Endometrium (tissue), 2 donors: ENCODE data around the gene GJD3.

Source experiments
- FAIRE-seq: peaks from 2 replicates; lab custom pipeline; 2012; peaks lifted over from hg19 to GRCh38; lab: Jason Lieb, UNC
- donor health status: control.
- donor health status: control.

GJD3 gene

DNA sequence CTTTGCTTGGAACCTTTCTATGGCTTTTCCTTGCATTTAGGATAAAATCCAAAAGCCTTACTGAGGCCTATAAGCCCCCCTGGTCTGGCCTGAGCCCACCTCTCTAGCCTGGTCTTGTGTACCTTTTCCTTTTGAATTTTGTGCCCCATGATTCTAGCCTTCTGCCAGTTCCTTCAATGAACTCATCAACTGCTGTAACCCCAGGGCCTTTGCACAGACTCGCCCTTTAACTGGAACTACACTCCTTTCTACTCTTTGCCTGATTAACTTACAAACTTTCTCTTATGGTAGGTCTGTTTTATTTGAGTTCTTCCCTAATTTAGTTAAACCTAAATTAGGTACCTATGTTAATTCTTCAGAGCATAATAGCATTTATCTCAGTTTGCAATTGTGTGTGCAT lies 24.2 kb downstream of the GJD3 start:
- no peak for FAIRE-seq

- FAIRE-seq, result no peak
These were observed 25.4 kb downstream of the GJD3 start for GRCh38 chr17:40338941-40339649.

GRCh38 chr17:40338058-40338457 lies 26.5 kb downstream of the GJD3 start:
- no peak for FAIRE-seq

- no peak for FAIRE-seq
These were observed 27.2 kb downstream of the GJD3 start for GRCh38 chr17:40337351-40337750.

GRCh38 chr17:40335620-40336019 lies 28.9 kb downstream of the GJD3 start:
- no peak for FAIRE-seq

DNA sequence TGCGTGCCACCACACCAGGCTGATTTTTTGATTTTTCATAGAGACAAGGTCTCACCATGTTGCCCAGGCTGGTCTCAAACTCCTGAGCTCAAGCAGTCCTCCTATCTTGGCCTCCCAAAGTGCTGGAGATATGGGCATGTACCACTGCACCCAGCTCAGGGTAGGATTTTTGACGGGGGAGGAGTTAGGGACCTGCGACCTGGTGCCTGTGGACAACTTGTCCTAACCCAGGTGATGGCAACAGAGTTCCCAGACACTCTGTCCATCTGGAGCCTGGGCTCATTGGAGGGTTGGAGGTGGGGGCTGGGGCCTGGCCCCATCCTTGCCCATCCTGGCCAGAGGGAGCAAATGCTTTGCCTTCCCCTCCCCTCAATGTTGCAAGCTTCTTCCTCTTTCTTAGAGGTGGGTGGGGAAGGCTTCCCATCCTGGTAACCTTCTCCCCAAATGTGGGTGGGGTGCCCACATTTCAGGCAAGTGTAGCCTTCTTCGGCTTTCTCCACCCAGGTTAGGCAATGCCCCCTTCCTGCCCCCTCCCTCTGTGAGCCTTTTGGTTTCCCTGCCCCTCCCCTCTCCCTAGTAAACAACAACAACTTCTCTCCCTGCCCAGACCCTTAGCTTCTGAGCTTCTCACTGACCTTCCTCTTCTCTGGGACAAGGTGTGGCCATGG lies 30.6 kb downstream of the GJD3 start:
- no peak for FAIRE-seq

DNA sequence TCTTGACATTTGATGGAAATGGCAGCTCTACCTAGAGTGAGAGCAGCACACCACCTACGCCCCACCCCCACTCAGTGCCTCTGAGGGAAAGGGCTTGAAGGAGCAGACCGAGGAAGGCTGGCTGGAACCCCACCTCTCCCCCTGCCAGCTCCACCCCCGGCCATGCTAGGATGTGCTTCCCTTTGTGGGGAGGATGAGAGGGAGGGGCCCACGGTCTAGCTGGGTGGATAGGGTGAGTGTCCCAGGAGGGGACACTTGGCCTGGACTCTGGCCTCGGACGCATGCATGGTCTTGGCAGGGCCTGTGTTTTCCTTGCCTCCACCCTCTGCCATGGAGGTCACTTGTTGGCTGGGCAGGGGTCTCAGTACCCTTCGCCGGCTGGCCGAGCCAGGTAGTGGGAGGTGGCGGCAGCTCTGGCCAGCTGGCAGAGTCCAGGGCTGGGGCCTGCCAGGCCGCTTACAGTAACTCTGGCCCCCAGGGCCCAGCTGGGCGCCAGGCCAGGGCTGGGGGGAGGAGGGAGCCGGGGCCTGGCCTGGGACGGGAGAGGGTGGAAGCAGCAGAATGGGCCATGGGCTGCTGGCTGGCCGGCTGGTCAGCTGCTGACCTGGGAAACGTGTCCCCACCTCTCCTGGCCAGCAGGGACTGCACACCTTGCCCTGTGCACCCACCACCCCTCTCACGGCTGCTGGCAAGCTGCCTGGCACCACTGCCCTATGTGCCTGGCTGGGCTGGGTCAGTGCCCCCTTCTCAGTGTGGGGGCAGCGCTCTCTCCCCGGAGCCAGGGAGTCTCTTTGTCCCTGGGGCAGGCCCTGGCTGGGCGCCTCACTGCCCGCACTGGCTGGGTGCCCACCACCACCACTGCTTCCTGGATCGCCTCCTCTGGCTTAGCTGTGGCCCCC lies 32.5 kb downstream of the GJD3 start:
- FAIRE-seq, result no peak

GRCh38 chr17:40330850-40331470 lies 33.6 kb downstream of the GJD3 start:
- FAIRE-seq, result no peak

DNA sequence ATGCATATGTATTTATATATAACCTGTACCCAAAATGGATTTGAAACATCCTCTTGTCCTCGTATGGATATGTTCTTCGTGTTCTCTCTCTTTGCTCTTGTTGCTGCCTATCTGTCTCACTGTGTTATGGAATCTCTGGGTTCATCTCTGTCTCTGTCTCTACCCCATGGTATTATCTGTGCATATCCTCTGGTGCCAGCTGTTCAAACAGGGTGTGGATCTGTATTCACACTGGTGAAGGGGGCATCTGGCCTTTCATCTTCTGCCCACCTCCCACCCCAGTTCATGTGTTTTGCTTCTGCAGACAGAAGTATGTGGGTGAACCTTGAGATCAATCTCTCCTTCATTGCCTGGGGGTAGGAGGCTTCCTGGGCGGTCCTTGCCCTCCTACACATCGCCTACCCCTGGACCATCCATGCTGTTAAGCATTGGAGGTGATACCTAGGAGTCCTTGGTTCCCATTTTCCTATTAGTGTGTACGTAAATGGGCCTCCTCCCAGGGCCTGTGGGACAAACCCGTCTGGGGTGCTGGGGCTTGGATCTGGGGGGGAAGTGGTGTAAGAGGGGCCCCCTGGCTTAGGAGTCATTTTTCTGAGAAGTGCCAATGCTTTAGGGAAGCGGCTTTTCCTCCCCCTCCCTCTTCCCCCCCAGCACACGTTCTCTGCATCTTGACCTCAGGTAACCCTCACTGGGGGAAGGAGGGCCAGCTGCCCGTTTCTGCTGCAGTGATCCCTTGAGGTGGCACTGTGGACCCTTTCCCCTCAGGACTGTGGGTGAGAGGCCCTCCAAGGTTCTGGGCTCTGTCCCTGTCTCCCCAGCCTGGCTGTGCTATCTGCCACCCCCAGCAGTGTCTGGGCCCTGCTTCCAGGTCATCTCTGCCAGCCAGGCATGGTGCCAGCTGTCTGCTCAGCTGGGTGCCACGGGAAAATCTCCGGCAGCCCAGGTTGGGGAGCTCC lies 34.4 kb downstream of the GJD3 start:
- no peak for FAIRE-seq

DNA sequence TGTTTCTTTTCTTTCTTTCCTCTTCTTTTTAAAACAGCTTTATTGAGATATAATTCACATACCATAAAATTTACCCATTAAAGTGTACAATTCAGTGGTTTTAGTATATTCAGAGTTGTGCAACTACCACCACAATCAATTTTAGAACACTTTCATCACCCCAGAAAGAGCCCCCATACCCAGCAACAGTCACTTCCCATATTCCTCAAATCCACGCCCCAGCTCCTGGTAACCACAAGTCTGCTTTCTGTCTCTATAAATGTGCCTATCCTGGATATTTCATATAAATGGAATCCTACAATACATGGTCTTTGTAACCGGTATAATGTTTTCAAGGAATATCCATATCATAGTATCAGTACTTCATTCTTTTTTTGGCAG lies 36.2 kb downstream of the GJD3 start:
- FAIRE-seq, result no peak

DNA sequence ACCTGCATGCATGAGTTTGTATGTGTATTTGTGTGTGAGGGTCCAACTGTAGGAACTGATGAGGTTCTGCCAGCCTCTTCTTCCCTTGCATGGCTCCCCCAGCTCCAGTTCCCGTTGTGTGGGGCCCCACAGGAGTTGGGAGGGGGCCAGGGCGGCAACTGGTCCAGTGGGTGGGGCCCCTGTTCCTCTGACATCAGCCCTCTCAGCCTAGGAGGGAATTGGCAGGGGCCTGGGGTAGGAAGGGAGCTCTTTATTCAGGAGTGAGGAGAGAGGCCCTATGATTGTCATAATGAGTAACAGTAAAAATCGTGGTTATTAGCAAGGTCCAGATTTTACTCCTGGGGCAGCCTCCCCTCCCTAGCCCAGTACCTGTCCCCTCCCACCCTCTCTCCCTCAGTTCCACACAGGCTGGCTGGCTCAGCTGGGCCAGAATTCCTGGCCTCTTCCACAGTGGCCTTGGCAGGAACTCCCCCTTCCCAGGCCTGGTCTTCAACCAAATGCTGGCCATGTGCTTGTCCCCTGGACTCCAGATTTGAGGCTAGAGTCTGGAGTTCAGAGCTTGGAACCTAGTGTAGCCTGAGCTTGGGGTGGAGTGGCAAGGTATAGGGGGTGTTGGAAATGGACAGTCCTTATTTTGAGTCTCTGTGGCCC lies 36.7 kb downstream of the GJD3 start:
- no peak for FAIRE-seq

DNA sequence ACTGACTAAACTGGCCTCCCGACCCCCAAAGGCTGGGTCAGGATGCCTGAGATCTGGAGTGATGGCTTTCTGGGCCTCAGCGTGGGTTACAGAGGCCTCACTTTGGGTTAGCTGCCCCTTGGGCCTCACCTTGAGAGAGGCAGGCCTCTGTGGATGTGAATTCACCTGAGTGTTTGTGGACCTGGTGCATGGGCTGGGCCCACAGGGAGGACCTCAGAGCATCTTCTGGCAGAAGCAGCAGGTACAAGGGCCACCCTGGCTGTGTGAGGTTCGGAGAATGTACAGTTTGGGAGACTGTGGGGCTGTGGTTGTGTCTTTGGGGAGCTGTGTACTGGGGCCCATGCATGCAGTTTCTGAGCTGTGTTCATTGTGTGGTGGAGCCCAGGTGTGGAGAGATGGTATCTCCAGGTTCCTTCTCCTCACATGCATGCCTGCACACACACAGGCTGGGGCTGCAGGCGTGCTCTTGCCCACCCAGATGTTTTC lies 37.2 kb downstream of the GJD3 start:
- FAIRE-seq, result no peak

DNA sequence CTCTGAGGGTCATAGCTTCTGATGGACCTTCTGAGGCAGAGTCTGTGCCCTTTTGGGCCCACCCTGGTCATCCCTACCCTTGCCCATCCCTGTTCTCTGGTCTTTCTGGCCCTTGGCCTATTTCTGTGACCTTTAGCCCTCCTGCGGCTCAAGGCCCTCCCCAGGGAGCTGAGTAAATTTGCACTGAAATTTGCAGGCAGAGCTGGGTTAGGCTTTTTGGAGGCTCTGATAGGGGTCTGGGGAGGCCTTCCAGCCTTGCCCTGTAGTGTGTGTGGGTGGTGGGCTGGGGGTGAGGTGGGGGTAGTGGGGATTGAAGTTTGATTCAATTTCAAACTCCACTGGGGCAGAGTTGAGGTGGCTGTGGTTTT lies 37.7 kb downstream of the GJD3 start:
- no peak for FAIRE-seq

- no peak for FAIRE-seq
These were observed 38.3 kb downstream of the GJD3 start for GRCh38 chr17:40326014-40326831.

DNA sequence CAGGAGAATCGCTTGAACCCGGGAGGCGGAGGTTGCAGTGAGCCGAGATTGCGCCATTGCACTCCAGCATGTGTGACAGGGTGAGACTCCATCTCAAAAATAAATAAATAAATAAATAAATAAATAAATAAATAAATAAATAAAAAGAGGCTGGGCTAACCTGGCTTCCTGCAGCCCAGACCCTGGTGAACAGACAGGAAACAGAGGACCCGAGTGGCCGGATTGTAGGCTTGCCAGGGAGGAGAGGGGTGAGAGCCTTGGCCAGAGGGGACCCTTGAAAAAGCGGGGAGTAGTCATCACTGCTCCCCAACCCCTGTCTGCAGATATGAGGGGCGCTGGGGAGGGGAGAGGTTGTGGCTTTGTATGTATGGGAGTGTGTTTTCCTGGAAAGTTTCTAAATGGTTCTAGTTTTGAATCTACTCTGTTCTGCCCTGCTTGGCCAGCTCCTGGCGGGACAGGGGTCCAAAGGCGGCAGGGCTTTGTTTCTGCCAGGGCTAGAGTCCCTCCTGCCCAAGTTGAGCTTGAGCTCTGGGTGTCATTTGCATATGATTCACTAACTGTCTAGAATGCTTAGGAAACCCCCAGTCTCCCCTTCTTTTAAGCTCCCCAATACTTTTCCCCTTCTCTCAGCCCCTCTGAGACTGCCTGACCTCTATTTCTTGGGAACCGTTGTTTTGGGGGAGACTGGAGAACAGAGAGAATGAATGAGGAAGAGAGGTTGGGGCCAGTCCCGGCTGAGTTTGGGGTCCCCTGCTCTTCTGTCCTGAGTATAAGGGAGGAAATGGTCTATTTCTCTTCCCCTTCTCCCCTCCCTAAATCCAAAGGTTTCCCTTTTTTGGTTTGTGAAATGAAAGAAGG lies 39.2 kb downstream of the GJD3 start:
- no peak for FAIRE-seq

GRCh38 chr17:40323391-40324381 lies 40.9 kb downstream of the GJD3 start:
- FAIRE-seq, result no peak
